HG03159 (cell line): ENCODE results near the gene MAP1LC3B.

Experiments used
- ATAC-seq: cut with Tn5 transposase; IDR thresholded peaks from one replicate; pipeline ENCODE4 v1.9.1; 2021; ENCODE audit warnings: mild to moderate bottlenecking, moderate library complexity; ENCODE audit not compliant: unreplicated experiment

The MAP1LC3B gene

GRCh38 chr16:87425941-87426340, 33.8 kb downstream of the MAP1LC3B start:
- no peak for ATAC-seq

GRCh38 chr16:87426423-87427215, 34.5 kb downstream of the MAP1LC3B start:
- no peak for ATAC-seq

- no peak for ATAC-seq
Observed at GRCh38 chr16:87431926-87432325, 39.8 kb downstream of the MAP1LC3B start.

- no peak for ATAC-seq
Observed at GRCh38 chr16:87432330-87432915, 40.3 kb downstream of the MAP1LC3B start.

GRCh38 chr16:87434146-87434667, 42.1 kb downstream of the MAP1LC3B start:
- no peak for ATAC-seq

GRCh38 chr16:87435372-87436224, 43.5 kb downstream of the MAP1LC3B start:
- ATAC-seq: no peak

- no peak for ATAC-seq
Observed at GRCh38 chr16:87436225-87437172, 44.4 kb downstream of the MAP1LC3B start.

- ATAC-seq: no peak
Observed at GRCh38 chr16:87437327-87437726, 45.2 kb downstream of the MAP1LC3B start.

GRCh38 chr16:87437911-87438610, 45.9 kb downstream of the MAP1LC3B start:
- ATAC-seq: no peak

- ATAC-seq: no peak
Observed at GRCh38 chr16:87438611-87438985, 46.5 kb downstream of the MAP1LC3B start.

GRCh38 chr16:87439926-87440325, 47.8 kb downstream of the MAP1LC3B start:
- no peak for ATAC-seq

- ATAC-seq: no peak
Observed at GRCh38 chr16:87441886-87442580, 49.9 kb downstream of the MAP1LC3B start.

GRCh38 chr16:87442581-87442966, 50.4 kb downstream of the MAP1LC3B start:
- no peak for ATAC-seq

- ATAC-seq: no peak
Observed at GRCh38 chr16:87443016-87443415, 50.9 kb downstream of the MAP1LC3B start.

GRCh38 chr16:87443964-87444363, 51.8 kb downstream of the MAP1LC3B start:
- ATAC-seq: no peak

- ATAC-seq: no peak
Observed at GRCh38 chr16:87445486-87445885, 53.4 kb downstream of the MAP1LC3B start.

GRCh38 chr16:87446479-87446878, 54.3 kb downstream of the MAP1LC3B start:
- no peak for ATAC-seq

GRCh38 chr16:87447323-87447722, 55.2 kb downstream of the MAP1LC3B start:
- ATAC-seq: no peak

GRCh38 chr16:87448866-87449265, 56.7 kb downstream of the MAP1LC3B start:
- no peak for ATAC-seq
